Heart left ventricle (tissue), 16 donors: ENCODE measurements around the gene DNAH17. TPM values are rescaled to one million over a fixed set of nuclear protein-coding genes. Genes with fewer than 3 reads are reported as not detected.
A peak's percentile ranks its signal among the peaks of the same experiment; 100 is the strongest.

Experiments used
- ATAC-seq, 4 donors: fragments of 200-7000 bp; cut with Tn5 transposase; one replicate each; pipeline ENCODE4 v1.9.1; 2020 to 2022; ENCODE audit warnings: moderate library complexity in 4 of 4, mild to moderate bottlenecking in 3 of 4, moderate number of reproducible peaks in 1 of 4
- DNase-seq, 5 donors: peaks; one replicate each; pipeline ENCODE4 v3.0.0-alpha.2; 2020
- H3K27ac ChIP-seq, 12 donors: fragments of 200-600 bp; sonication (generic) in 4 of 12; one replicate each; pipeline versions ENCODE4 v1.5.0 to v1.8.0; 2016 to 2022; ENCODE audit warnings: mild to moderate bottlenecking in 2 of 12
- H3K27me3 ChIP-seq, 9 donors: fragments of 200-600 bp; sonication (generic) in 2 of 9; one replicate each; pipeline versions ENCODE4 v1.5.1 to v1.8.0; 2016 to 2022; ENCODE audit warnings: mild to moderate bottlenecking in 3 of 9
- H3K36me3 ChIP-seq, 9 donors: fragments of 200-600 bp; sonication (generic) in 2 of 9; one replicate each; pipeline versions ENCODE4 v1.5.0 to v1.8.0; 2018 to 2022; ENCODE audit warnings: mild to moderate bottlenecking in 2 of 9
- H3K4me1 ChIP-seq, 12 donors: fragments of 200-600 bp; sonication (generic) in 4 of 12; one replicate each; pipeline versions ENCODE4 v1.5.0 to v1.8.0; 2016 to 2022; ENCODE audit warnings: mild to moderate bottlenecking in 3 of 12
- H3K4me3 ChIP-seq, 12 donors: fragments of 200-600 bp; sonication (generic) in 4 of 12; one replicate each; pipeline versions ENCODE4 v1.5.0 to v1.8.0; 2017 to 2022; ENCODE audit warnings: mild to moderate bottlenecking in 9 of 12, moderate library complexity in 4 of 12
- H3K9me3 ChIP-seq, 12 donors: fragments of 200-600 bp; sonication (generic) in 4 of 12; one replicate each; pipeline versions ENCODE4 v1.5.0 to v1.8.0; 2016 to 2022; ENCODE audit warnings: mild to moderate bottlenecking in 1 of 12
- CTCF ChIP-seq, 12 donors: fragments of 200-600 bp; sonication (generic) in 4 of 12; IDR thresholded peaks; one replicate each; pipeline versions ENCODE4 v1.5.0 to v1.8.0; 2018 to 2022; ENCODE audit warnings: antibody characterized with exemption in 12 of 12, mild to moderate bottlenecking in 5 of 12
- POLR2A ChIP-seq, 2 donors: fragments of 450-650 bp; IDR thresholded peaks; one replicate each; pipeline ENCODE4 v1.6.1; 2017; ENCODE audit warnings: antibody characterized with exemption in 2 of 2, mild to moderate bottlenecking in 2 of 2, moderate library complexity in 2 of 2
- WGBS, 4 donors: extraction: QIAGEN DNeasy Blood & Tissue Kit in 2 of 4; methylation state at CpG; one replicate each; pipeline versions ENCODE4 v1.1.5 to v1.1.7; 2013 to 2018; 5-methylcytosine and 5-hydroxymethylcytosine counted together
- intact Hi-C, 10 donors: fragments of 100-400 bp; cut with DNase I; formaldehyde crosslinking; loops; one replicate each; pipeline versions ENCODE4 v1.11.1 to v1.14.2; 2022
- polyA plus RNA-seq, 2 donors: library from polyadenylated mRNA; stranded (reverse); fragments of 200-250 nt; gene quantifications; one replicate each; pipeline ENCODE4 v1.2.3, GENCODE V29; 2013
- total RNA-seq, 9 donors: library from RNA; depleted of rRNA in 2 of 9; stranded (reverse); fragments of >200 nt in 2 of 9; fragmentation: NEBNext Ultra II Directional in 3 of 9; extraction: Animal tissue kit (Norgen Biotek cat#: 25700) in 3 of 9; gene quantifications; one replicate each; pipeline versions ENCODE4 v1.1.0 to v1.2.4, GENCODE V29; 2016 to 2023
- donor health status: ischemic (EF 13 %, LVEDD 7.1; RV severe dilation, severe dysfunction).
- donor health status: healthy with polysubstance abuse.
- donor health status: DM: no; HTN: yes; CAD: no.
- donor health status: DM: no; HTN: no; CAD: no.
- donor health status: ischemic (EF 25% LVEDD 6.9; RV normal size, moderate dysfunction).
- donor health status: ischemic (EF 25% LVEDD 5.7; RV mildly dilated, moderate dysfunction).
- donor health status: healthy.
- donor health status: DM: yes; HTN: yes; CAD: no.
- donor health status: ischemic (EF 35%, LVEDD 5.7; RV mildly dilated, moderate dysfunction).
- donor health status: nonischemic (EF 11% LVEDD 7.7; RV severe dilation, severe dysfunction).
- donor health status: DM: yes; HTN: yes; CAD: no.
- donor health status: PGD.
- donor health status: ischemic (EF 29% LVEDD 5.4; RV normal size, mild dysfunction).
- donor health status: nonischemic (EF 23%, LVEDD 6.1; RV moderate dilation, normal function).

Gene DNAH17
- total and polyA plus RNA-seq, 11 donors: 0.02 to 0.63 (median 0.17) TPM; not detected in 4

- peak overlapping the region in 9 of 12 donors; percentile 27 to 98 (median 44) for H3K27ac ChIP-seq
- H3K36me3 ChIP-seq: peaks cover 0 to 44% (median 20%) of the 10 kb centered on the region in 9 donors
- no peaks in the 10 kb centered on the region for H3K9me3 ChIP-seq
- WGBS, 4 donors: 39 to 61% (median 47%) methylated on average over 15 of the region's 15 CpGs
- H3K4me3 ChIP-seq: no peak overlapping the region
- TF ChIP-seq POLR2A (IDR thresholded peaks at IDR 0.05) (no peak), CTCF (IDR thresholded peaks at IDR 0.05) (no peak)
- intact Hi-C loops: no loop called here
- peaks cover 14 to 85% (median 63%) of the 10 kb centered on the region in 12 donors for H3K4me1 ChIP-seq
- peak in 3 of 5 donors; percentile 45 to 75 (median 49) for DNase-seq
- ATAC-seq: peak in 3 of 4 donors; percentile 24 to 82 (median 47)
- no peaks in the 10 kb centered on the region for H3K27me3 ChIP-seq
Observed at GRCh38 chr17:78390241-78391050, 186.8 kb downstream of the DNAH17 start.

- Histone ChIP-seq H3K27ac (peak overlapping the region; percentile 19 to 98 (median 74)), H3K36me3 (peaks cover 0 to 27% (median 4%) of the 10 kb centered on the region in 9 donors), H3K4me1 (peaks cover 17 to 94% (median 75%) of the 10 kb centered on the region in 12 donors), H3K9me3 (no peaks in the 10 kb centered on the region), H3K27me3 (no peaks in the 10 kb centered on the region), H3K4me3 (peak overlapping the region in 1 of 12 donors; percentile 16)
- ATAC-seq (peak; percentile 14 to 67 (median 41)), DNase-seq (peak in 3 of 5 donors; percentile 46 to 64 (median 55))
- TF ChIP-seq CTCF (IDR thresholded peaks at IDR 0.05) (no peak), POLR2A (IDR thresholded peaks at IDR 0.05) (no peak)
- 33 to 45% (median 37%) methylated on average over 9 to 10 of the region's 10 CpGs for WGBS, 4 donors
- intact Hi-C loops: no loop called here
Observed at GRCh38 chr17:78387977-78388941, 188.9 kb downstream of the DNAH17 start.

- Histone ChIP-seq H3K27ac (peak overlapping the region; percentile 22 to 98 (median 71)), H3K9me3 (no peaks in the 10 kb centered on the region), H3K36me3 (peaks cover 0 to 15% (median 0%) of the 10 kb centered on the region in 9 donors), H3K4me1 (peaks cover 17 to 100% (median 86%) of the 10 kb centered on the region in 12 donors), H3K4me3 (peak overlapping the region in 1 of 12 donors; percentile 7), H3K27me3 (no peaks in the 10 kb centered on the region)
- TF ChIP-seq POLR2A (IDR thresholded peaks at IDR 0.05): no peak
- no peak for TF ChIP-seq CTCF (IDR thresholded peaks at IDR 0.05)
- 77 to 87% (median 82%) methylated on average over 23 of the region's 23 CpGs for WGBS, 4 donors
- DNase-seq (no peak), ATAC-seq (no peak)
- intact Hi-C loops: loop anchor here in 4 of 10 donors (5.0 kb wide), 2 partner anchors 33 to 38 kb away; no protein-coding TSS in a partner anchor
Observed at GRCh38 chr17:78384479-78385175, 192.6 kb downstream of the DNAH17 start.
